GM21447 (cell line): ENCODE data around the gene SPEM3.
A peak's percentile ranks its signal among the peaks of the same experiment; 100 is the strongest.

Experiments
- ATAC-seq: cut with Tn5 transposase; IDR thresholded peaks from one replicate; pipeline ENCODE4 v1.9.1; 2021; ENCODE audit not compliant: unreplicated experiment

Gene SPEM3

GRCh38 chr17:7428557-7428956, at the start of gene SPEM3:
TSS of gene SPEM3 (plus strand) at chr17:7428857. CDS start at chr17:7428903, 46 bp downstream.
- ATAC-seq, result no peak

GRCh38 chr17:7379134-7379533, 49.5 kb upstream of the SPEM3 start:
- ATAC-seq, result no peak

GRCh38 chr17:7380321-7380720, 48.3 kb upstream of the SPEM3 start:
- ATAC-seq, result no peak

GRCh38 chr17:7380855-7381683, 47.6 kb upstream of the SPEM3 start, which contains the start of gene TNK1:
TSS of gene TNK1 (plus strand) at chr17:7381089. CDS start at chr17:7382927, 1,838 bp downstream.
- no peak for ATAC-seq

GRCh38 chr17:7382901-7383300, 45.8 kb upstream of the SPEM3 start:
- no peak for ATAC-seq

GRCh38 chr17:7383371-7383741, 45.3 kb upstream of the SPEM3 start:
- ATAC-seq, result no peak

- no peak for ATAC-seq
These were observed 44.7 kb upstream of the SPEM3 start for GRCh38 chr17:7383742-7384488.

GRCh38 chr17:7384489-7385081, 44.1 kb upstream of the SPEM3 start:
- ATAC-seq, result no peak

- ATAC-seq, result no peak
These were observed 39.8 kb upstream of the SPEM3 start for GRCh38 chr17:7388856-7389255.

- ATAC-seq, result no peak
These were observed 38.4 kb upstream of the SPEM3 start for GRCh38 chr17:7389924-7390910.

GRCh38 chr17:7391307-7391706, 37.4 kb upstream of the SPEM3 start:
- no peak for ATAC-seq

GRCh38 chr17:7392696-7393612, 35.7 kb upstream of the SPEM3 start:
- no peak for ATAC-seq

- peak; percentile 43 for ATAC-seq
These were observed 34.8 kb upstream of the SPEM3 start for GRCh38 chr17:7393613-7394451.

- peak; percentile 76 for ATAC-seq
These were observed 34.0 kb upstream of the SPEM3 start, which contains the start of gene PLSCR3 for GRCh38 chr17:7394452-7395191. TSS of gene PLSCR3 (minus strand) at chr17:7394525. CDS start at chr17:7394110, 415 bp downstream.

- ATAC-seq, result no peak
These were observed 32.5 kb upstream of the SPEM3 start for GRCh38 chr17:7396147-7396546.

- ATAC-seq, result no peak
These were observed 30.0 kb upstream of the SPEM3 start for GRCh38 chr17:7398612-7399011.

GRCh38 chr17:7403043-7403726, 25.5 kb upstream of the SPEM3 start:
- no peak for ATAC-seq

- no peak for ATAC-seq
These were observed 25.0 kb upstream of the SPEM3 start for GRCh38 chr17:7403727-7403976.
